OCI-LY3 (cell line): ENCODE measurements around the gene DCPS.

ENCODE experiments used
- CTCF ChIP-seq: fragments of 200-600, 300-600 bp; sonication (generic); IDR thresholded peaks from 2 replicates; pipeline ENCODE4 v1.5.1; 2014; ENCODE audit warnings: antibody characterized with exemption, low read length, low read depth
- EZH2phosphoT487 ChIP-seq: fragments of 200-600 bp; shearing (Covaris generic); IDR thresholded peaks from 2 replicates; pipeline ENCODE4 v1.6.1; 2018; ENCODE audit warnings: antibody characterized with exemption, mixed run types, low read depth

GRCh38 chr11:126290887-126291286 lies 13.0 kb upstream of the DCPS start:
- no peak for TF ChIP-seq CTCF
- no peak for TF ChIP-seq EZH2phosphoT487
